ENCODE measurements around the gene NAP1L1.

GRCh38 chr12:76113800-76114757 is 29.6 kb upstream of the NAP1L1 start:
- TF ChIP-seq CTCF (conservative IDR thresholded peaks at IDR 0.05) (no peak), ZFX (IDR thresholded peaks at IDR 0.05) (no peak)

All from C4-2B (cell line).